ENCODE results near the gene PMF1.
A peak's percentile ranks its signal among the peaks of the same experiment; 100 is the strongest.

The PMF1 gene

DNA sequence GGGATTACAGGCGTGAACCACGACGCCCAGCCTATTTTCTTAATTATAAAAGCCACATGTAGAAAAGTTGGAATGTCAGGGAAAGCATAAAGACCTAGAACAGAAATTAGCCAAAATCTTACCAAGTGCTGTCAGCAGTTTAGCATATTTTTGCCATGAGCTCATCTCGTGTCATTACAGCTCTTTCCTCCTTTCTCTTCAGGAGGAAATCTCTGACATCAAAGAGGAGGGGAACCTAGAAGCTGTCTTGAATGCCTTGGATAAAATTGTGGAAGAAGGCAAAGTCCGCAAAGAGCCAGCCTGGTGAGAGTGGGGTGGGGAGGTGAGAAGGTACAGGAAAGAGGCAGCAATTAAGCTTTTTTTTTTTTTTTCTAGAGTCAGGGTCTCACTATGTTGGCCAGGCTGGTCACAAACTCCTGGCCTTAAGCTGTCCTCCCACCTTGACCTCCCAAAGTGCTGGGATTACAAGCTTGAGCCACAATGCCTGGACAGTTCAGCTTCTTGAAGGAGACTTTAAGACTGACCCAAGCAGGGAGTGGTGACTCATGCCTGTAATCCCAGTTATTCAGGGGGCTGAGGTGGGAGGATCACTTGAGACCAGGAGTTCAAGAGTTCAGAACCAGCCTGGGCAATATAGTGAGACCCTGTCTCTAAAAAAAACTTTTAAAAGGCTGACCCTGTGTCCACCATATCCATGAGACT, 20.8 kb downstream of the PMF1 start:
- DNase-seq: no peak

DNA sequence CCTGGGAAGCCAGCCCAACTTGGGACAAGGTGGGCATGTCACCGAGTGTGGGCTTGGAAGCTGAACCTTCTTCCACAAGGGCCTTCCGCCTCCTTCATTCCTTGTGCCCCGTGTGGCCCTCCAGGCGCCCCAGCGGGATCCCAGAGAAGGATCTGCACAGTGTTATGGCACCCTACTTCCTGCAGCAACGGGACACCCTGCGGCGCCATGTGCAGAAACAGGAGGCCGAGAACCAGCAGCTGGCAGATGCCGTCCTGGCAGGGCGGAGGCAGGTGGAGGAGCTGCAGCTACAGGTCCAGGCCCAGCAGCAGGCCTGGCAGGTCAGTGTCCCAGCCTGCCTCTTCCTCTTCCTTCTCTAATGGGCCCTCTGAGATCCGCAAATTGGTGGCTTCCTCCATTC, 23.4 kb downstream of the PMF1 start:
- no peak for DNase-seq

DNA sequence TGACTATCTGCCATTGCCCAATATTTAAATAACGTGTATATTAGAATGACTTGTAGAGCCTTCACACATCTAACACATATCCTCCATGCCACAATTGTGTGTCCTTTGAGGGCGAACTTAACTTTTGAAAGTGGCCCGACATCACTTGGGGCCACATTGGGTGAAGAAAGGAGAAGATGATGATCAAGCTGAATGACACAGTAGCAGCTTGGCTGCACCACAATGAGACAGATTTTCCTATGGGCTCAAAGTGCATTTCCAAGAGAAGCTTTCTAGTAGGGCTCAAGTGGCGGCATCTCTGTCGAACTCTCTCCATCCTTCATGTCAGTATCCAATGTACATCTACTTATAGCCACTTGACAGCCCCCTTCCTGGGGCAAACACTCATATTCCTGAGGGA, 25.4 kb downstream of the PMF1 start:
- DNase-seq: no peak

DNA sequence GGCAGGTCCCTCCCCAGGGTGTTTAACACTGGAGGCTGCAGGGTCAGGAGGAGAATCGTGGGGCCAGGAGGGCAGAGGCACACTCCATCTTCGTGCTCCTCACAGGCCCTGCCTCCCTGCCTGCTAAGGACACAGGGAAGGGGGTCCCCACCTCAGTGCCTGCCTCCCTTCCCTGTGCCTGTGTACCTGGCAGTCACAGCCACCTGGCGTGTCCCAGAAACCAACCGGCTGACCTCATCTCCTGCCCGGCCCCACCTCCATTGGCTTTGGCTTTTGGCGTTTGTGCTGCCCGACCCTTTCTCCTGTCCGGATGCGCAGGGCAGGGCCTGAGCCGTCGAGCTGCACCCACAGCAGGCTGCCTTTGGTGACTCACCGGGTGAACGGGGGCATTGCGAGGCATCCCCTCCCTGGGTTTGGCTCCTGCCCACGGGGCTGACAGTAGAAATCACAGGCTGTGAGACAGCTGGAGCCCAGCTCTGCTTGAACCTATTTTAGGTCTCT, 28.6 kb downstream of the PMF1 start:
- peak in 2 of 56 donors; percentile 25 to 29 for DNase-seq

DNA sequence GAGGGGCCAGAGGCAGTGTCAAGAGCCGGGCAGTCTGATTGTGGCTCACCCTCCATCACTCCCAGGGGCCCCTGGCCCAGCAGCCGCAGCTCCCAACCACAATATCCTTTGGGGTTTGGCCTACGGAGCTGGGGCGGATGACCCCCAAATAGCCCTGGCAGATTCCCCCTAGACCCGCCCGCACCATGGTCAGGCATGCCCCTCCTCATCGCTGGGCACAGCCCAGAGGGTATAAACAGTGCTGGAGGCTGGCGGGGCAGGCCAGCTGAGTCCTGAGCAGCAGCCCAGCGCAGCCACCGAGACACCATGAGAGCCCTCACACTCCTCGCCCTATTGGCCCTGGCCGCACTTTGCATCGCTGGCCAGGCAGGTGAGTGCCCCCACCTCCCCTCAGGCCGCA, 29.1 kb downstream of the PMF1 start, which contains the start of gene BGLAP:
Gene BGLAP, plus strand, starts transcription at position 259 of the 400 bp plus-strand sequence. Its CDS starts 48 bp downstream, at position 307.
- DNase-seq: no peak

DNA sequence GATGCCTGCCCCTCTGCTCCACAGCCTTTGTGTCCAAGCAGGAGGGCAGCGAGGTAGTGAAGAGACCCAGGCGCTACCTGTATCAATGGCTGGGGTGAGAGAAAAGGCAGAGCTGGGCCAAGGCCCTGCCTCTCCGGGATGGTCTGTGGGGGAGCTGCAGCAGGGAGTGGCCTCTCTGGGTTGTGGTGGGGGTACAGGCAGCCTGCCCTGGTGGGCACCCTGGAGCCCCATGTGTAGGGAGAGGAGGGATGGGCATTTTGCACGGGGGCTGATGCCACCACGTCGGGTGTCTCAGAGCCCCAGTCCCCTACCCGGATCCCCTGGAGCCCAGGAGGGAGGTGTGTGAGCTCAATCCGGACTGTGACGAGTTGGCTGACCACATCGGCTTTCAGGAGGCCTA, 29.9 kb downstream of the PMF1 start:
- DNase-seq: peak in 4 of 56 donors; percentile 19 to 38 (median 36)

DNA sequence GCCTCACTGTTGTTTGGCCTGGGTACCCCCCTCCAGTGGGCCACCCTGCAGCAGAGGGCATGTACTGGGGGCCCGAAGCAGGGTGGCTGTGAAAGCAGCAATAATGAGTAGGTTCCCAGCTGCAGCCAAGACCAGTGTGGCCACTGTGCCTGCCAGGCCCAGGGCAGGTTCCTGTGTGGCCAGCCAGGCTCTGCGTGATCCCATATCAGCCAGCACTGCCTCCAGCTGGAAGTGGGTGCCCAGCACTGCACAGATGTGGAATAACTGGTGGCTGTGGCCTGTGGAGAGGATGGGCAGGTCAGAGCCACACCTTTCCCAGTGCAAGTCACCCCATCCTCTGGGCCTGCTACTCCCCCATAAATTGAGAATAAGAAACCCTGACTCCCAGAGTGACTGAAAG, 31.3 kb downstream of the PMF1 start:
- DNase-seq: peak in 1 of 56 donors; percentile 21

DNA sequence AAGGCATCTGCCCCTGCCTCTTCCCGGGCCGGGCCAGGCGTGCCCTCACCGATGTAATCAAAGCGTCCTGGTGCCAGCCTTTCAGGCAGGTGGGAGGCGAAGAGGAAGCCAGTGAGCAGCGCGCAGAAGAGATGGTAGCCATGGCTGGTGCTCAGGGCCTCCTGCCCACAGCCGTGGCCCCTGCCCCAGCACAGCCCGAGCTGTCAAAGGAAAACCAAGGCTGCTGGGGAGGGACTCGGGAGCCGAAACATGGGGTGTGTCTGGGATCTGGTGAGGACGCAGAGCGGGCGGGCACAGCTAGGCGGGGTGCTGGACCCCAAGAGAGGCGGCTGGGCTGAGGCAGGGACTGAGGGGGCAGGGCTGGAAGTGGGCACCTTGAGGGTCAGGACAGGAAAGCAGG, 31.9 kb downstream of the PMF1 start:
- no peak for DNase-seq

DNA sequence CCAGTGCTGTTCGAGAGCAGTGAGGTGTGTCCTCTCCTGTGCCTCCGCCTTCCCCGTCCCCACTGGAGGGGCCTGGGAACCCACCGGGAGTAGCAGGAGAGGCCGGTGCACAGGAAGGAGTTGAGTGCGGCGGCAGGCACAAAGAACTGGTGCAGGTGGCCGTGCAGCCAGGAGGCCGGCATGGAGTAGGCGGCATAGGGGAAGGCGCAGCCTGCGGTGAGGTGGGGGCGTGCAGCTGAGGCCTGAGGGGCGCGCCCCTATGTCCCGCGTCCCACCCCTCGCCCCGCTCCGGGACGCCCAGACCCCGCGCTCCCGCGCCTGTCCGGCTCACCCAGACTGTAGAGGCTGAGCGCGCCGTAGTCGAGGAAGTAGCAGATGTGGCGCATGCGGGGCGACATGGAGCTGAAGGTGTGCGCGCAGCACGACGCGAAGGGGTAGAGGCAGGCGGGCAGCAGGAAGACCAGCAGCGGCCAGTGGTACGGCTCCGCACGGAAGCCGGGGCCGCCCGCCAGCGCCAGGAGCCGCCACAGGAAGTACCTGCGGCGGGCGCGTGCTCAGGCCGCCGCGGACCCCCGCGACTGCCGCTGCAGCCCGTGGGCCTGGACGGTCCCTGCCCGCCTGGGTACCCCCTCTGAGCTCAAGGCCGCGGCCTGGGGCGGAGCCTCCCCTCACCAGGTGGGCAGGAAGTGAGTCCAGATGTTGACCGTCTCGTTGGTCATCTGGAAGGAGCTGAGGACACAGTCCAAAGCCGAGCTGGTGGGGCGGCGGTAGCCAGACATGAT, 32.8 kb downstream of the PMF1 start:
- DNase-seq: no peak

DNA sequence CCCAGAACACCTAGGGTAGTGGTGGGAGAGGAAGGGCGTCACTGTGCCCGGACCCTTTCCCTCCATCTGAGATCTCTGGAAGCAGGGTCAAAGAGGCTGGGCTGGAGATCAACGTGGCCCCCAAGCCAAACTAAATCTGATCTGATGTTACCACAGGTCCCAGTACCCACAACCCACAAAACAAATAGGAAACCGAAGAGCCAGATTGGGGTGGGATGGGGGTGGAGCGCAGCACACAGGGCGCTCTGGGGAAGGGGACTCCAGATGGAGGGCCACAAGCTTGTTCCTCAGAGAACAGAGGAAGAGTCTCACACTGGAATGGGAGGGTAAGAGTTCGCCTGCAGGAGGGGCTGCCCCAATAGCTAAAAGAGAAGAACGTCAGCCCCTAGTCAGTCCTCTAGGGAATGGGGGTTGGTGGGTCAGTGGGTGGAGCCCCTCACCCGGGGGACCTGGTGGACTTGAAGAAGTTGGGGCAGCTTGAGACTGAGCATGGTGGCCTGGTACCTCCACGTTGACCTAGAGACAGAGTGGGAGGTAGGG, 33.5 kb downstream of the PMF1 start:
- DNase-seq: no peak

DNA sequence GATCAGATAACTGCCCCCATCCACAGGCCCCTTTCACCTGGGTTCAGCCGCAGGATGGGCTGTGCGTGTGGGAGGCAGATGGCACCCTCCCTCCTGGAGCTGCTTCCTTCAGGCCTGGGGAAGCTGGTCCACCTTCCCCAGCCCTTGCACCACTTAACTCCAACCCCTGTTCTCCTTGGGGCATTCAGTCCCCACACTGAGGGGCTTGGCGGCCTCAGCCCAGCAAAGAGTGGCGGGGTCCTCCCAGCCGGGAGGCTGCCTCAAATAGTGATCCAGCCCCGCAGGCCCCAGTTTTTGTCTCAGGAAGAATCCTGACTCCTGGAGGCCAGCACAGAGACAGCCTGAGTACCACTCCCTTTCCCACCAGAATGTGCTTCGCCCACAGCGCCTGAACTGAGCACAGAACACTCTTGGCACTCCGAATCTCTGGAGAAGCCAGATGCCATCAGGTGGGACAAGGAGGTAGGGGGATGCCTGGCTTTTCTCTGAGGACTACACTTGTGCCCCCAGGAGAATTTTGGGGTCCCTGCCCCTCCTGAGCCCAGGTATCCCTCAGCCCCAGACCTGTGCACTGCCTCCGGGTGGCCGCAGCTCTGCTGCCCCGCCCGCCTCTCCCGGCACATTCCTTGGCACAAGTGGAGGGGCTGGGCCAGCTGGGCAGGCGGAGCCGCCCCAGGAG, 34.1 kb downstream of the PMF1 start:
- peak in 19 of 56 donors; percentile 17 to 60 (median 44) for DNase-seq

DNA sequence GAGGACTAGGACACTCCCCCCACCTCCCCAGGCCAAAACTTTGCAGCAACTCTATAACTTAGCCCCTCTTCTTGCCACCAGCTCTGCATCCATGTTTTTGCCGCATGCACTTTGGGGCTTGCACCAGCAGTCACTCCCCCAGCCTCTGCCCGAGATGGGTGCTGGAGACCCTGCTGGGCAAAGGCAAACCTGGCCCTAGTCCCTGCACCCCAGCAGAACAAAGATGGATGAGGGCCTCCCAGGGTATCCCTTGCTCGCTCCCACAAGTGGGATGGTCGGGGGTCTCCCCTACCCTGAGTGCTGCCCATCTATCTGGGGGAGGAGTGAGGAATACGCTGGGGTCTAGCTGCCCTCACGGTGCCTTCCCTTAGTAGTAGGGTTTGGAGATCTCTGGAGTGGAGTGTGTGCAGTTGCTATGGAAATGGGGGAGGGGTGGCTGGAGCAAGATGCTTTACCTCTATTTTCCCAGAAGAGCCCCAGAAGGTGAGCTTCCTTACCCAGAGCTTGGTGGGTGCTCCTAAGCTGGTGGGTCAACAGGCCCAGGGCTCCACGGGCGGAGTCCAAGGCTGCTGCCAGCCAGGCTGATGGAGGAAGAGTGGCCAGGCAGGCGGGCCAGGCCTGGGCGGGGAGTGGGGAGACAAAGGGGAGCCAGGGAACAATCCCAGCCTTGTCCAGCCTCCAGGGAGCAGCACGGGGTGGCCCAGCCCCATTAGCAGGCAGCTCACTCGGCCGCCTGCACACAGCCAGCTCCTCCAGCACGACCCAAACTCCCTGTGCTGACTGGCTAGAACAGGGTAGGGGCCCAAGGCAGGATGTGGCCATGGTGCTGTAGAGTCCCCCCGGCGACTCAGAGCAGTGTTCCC, 34.9 kb downstream of the PMF1 start, which contains the start of gene PAQR6:
Gene PAQR6, minus strand, starts transcription at position 597 of the 863 bp plus-strand sequence. CDS start 1,325 bp downstream, outside the sequence.
- peak; percentile 50 to 98 (median 90) for DNase-seq

DNA sequence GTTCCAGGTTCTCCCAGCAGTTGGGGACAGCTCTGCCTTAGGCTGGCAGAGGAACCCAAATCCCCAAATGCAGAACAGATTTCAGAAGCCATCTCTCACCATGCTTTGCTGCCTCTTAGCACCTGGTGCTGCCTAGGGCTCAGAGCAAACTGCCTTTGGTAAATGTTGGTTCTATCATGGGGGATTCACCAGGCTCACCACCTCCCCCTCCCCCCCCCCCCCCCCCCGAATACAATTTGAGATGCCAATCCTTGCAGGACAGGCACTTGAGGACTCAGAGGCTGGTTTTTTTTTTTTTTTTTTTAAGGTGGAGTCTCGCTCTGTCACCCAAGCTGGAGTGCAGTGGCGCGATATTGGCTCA, 35.5 kb downstream of the PMF1 start:
- DNase-seq: no peak

DNA sequence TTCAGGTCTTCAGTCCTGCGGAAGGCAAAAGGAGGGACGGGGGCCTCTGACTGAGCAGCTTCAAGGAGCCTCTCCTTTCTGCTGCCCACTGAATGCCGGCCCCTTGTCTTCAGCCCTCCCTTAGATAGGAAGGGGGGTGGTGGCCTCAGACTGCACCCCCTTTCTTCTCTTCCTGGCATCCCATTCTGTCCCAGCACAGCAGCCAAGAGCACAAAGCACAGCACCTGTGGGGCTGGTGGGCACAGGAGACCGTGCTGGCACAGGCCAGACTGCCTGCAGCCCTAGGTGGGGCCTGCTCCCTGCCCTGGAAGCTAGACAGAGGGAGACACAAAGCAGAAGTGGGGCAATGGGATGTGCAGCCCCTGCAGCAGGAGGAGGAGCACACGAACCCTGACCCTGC, 36.8 kb downstream of the PMF1 start:
- no peak for DNase-seq

DNA sequence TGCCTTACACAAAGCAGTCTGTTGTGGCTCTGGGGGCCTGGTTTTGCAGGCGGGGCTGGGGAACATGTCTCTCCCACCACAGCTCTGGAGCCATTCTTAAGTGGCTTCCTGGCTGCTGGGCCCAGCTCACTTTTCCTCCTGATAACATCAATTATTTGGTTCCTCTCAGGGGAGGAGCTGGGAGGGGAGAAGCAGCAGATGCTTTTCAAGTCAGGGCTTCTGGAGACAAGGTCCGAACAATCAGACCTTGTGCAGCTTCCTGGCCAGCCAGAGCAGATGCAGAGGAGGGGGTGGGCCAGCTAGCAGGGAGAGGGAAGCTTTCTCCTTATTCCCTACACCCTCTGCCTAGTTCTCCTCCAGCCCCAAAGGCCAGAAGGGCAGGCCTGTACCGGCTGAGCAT, 38.7 kb downstream of the PMF1 start:
- DNase-seq: peak in 6 of 56 donors; percentile 21 to 36 (median 26)

DNA sequence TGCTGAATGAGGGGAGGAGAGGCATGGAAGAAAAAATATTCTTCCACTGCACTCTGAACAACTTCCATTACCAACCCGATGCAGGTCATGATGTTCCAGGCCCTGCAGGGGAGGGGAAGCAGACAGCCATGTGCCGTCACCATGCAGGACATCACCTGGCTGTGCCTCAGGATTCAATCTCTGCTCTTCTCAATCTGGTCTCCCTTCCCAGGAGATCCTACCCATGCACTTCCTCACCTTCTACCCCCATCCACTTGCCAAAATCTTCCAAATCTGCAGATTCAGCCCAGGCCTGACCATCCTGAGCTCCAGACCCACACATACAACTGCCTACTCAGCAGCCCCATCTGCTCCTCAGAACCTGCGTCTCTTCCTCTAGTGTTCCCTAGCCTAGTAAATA, 40.8 kb downstream of the PMF1 start:
- no peak for DNase-seq

DNA sequence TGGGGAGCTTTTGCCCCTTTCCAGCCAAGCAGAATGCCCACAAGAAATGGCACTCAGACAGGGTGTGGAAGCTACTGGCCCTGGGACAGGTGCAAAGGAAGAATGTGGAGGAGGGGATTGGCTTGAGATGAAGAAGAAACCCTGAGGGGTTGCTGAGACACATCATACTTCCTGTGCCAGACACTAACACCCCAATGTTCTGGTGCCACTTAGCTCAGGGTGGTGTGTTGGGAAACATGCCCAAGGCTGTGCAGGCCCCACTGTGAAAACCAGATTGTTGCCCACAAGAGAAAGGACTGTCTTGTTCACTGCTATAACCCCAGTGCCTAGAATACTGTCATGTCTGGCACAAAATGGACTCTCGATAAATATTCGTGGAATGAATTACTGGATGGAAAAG, 44.9 kb downstream of the PMF1 start:
- DNase-seq: peak in 1 of 56 donors; percentile 36

DNA sequence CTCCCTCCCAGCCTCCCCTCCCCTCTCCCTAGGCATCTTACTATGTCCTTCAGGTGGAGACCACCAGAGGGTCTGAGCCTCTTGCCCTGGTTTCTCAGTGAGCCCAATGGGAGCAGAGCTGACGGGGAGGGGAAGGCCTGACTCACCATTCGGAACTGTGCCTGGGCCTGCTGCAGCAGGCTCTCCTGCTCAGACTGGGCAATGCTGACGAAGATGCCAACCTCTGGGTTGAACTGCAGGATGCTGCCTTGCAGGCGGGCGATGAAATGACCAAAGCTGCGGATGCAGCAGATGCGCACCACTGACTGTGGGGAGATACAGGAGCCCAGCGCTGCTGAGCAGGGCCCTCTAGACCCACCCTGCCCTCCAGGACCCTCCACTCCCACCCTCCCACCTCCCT, 46.1 kb downstream of the PMF1 start:
- DNase-seq: no peak

DNA sequence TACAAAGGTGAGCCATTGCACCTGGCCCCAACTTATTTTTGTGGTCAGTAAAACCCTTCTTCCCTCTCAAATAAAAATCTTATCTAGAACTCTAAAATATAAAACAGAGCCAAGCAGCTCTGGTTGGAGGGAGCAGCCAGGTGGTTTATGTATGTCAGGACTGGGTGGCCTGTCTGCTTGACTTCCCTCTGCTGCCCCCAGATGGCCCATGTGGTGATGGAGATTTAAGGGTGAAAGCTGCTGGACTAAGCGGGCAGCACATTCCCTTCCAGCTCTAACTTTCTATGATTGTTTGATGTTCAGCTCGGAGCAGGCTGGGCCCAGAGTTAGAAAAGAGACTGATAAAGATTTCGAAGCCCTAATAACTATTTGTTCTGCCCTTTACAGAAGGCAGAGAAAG, 47.0 kb downstream of the PMF1 start:
- DNase-seq: peak in 26 of 56 donors; percentile 18 to 72 (median 39)

DNA sequence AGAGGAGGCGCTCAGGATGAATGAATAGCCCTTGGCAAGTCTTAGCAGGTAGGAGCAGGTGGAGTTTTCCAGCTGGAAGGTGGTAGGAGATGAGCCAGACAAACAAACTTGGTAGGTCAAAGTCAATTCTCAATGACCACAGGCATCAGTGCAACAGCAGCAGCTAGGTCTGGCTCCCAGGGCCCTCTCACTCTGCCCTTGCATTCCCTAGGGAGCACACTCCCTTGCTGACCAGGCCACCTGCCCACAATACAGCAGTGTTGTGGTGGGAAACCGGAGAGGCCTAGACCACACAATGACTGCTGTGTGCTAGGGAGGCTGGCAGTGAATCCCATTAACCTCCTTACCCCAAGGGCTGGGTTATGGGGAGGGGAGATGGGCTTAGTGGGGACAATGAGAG, 48.1 kb downstream of the PMF1 start:
- peak in 27 of 56 donors; percentile 17 to 72 (median 44) for DNase-seq

Measured in amygdala (tissue), 56 donors.